OCI-LY1 (cell line): Measurements from ENCODE around the gene THEM5.

Source experiments
- EZH2 ChIP-seq: fragments of 200-600 bp; sonication (generic), shearing (Covaris generic); IDR thresholded peaks from 2 replicates; pipeline ENCODE4 v1.8.0; 2017; ENCODE audit warnings: borderline replicate concordance, mixed run types, mild to moderate bottlenecking, antibody characterized with exemption, low read length, moderate library complexity, mixed read lengths
- TF ChIP-seq, protein P1 (sequence below): fragments of 200-600 bp; sonication (generic), shearing (Covaris generic); IDR thresholded peaks from 2 replicates; pipeline ENCODE4 v1.5.1; 2017; ENCODE audit warnings: mild to moderate bottlenecking, antibody characterized with exemption, low read length, moderate library complexity, mixed read lengths

DNA sequence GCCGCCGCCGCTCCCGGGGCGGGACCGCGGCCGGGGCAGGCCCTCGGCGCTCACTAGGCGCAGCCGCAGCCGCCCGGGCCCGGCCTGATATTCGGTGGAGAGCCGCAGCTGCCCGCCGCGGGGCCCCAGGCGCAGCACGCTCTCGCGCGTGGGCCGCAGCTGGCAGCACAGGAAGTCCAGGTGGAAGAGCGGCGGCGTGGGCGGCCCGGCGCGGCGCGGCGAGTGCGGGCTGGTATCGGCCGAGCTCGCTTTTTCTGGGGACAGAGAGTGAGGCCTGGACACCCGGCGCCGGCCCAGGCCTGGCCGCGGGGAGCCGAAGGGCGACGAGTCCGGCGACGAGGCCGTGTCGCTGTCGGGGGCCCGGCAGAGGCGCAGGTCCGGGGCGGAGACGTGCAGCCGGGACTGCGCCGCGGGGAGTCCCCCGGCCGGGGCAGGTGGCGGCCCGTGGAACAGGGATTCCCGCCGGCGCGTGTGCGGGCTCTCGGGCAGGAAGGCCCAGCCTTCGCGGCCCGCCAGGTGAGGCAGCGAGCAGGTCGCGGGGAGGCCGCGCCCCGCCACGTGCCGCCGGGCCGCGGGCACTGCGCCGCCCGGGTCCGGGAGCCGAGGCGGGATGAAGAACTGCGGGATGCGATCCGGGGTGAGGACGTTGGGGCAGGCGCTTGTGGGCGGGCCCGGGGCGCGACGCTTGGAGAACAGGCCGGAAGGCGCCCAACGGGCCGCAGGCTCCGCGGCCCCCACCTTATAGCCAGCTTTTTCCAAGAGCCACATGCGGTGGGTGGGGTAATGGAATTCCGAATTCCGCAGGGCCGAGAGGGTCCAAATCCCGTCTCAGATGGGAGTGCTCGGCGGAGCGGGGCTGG is 15.1 kb downstream of the THEM5 start:
- TF ChIP-seq, protein P1, sequence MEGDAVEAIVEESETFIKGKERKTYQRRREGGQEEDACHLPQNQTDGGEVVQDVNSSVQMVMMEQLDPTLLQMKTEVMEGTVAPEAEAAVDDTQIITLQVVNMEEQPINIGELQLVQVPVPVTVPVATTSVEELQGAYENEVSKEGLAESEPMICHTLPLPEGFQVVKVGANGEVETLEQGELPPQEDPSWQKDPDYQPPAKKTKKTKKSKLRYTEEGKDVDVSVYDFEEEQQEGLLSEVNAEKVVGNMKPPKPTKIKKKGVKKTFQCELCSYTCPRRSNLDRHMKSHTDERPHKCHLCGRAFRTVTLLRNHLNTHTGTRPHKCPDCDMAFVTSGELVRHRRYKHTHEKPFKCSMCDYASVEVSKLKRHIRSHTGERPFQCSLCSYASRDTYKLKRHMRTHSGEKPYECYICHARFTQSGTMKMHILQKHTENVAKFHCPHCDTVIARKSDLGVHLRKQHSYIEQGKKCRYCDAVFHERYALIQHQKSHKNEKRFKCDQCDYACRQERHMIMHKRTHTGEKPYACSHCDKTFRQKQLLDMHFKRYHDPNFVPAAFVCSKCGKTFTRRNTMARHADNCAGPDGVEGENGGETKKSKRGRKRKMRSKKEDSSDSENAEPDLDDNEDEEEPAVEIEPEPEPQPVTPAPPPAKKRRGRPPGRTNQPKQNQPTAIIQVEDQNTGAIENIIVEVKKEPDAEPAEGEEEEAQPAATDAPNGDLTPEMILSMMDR = no peak
- TF ChIP-seq EZH2 = no peak
